DMS114 treated with DMSO at 0.1 percent for 48 hours (cell line): ENCODE results near the gene TRO.

Experiments used
- DNase-seq: peaks from one replicate; lab custom pipeline; 2025; ENCODE audit not compliant: unreplicated experiment; lab: John Stamatoyannopoulos, UW

The TRO gene, protein sequence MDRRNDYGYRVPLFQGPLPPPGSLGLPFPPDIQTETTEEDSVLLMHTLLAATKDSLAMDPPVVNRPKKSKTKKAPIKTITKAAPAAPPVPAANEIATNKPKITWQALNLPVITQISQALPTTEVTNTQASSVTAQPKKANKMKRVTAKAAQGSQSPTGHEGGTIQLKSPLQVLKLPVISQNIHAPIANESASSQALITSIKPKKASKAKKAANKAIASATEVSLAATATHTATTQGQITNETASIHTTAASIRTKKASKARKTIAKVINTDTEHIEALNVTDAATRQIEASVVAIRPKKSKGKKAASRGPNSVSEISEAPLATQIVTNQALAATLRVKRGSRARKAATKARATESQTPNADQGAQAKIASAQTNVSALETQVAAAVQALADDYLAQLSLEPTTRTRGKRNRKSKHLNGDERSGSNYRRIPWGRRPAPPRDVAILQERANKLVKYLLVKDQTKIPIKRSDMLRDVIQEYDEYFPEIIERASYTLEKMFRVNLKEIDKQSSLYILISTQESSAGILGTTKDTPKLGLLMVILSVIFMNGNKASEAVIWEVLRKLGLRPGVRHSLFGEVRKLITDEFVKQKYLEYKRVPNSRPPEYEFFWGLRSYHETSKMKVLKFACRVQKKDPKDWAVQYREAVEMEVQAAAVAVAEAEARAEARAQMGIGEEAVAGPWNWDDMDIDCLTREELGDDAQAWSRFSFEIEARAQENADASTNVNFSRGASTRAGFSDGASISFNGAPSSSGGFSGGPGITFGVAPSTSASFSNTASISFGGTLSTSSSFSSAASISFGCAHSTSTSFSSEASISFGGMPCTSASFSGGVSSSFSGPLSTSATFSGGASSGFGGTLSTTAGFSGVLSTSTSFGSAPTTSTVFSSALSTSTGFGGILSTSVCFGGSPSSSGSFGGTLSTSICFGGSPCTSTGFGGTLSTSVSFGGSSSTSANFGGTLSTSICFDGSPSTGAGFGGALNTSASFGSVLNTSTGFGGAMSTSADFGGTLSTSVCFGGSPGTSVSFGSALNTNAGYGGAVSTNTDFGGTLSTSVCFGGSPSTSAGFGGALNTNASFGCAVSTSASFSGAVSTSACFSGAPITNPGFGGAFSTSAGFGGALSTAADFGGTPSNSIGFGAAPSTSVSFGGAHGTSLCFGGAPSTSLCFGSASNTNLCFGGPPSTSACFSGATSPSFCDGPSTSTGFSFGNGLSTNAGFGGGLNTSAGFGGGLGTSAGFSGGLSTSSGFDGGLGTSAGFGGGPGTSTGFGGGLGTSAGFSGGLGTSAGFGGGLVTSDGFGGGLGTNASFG (N-terminal part only)

GRCh38 chrX:54920610-54921426, at the start of gene TRO:
TSS of gene TRO (plus strand) at chrX:54920824. CDS start at chrX:54922247, 1,423 bp downstream.
- peak; percentile 56 for DNase-seq

- DNase-seq = no peak
Observed at GRCh38 chrX:54885740-54886139, 34.9 kb upstream of the TRO start.

DNA sequence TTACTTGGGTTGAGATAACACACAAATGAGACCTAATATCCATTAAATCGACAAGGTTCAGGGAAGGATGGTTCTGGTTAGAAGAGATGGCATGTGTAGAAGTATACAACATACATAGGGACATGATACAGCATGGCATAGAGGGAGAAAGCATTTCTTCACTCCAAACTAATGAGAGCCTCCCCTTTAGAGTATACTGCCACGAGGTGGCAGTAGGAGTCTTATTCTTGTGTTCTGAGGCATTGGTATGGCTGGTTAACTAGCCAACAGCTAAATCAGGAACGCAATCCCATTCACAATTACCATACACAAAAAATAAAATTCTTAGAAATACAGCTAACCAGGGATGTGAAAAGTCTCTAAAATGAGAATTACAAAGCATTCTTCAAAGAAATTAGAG, 29.1 kb upstream of the TRO start:
- DNase-seq = peak; percentile 27

DNA sequence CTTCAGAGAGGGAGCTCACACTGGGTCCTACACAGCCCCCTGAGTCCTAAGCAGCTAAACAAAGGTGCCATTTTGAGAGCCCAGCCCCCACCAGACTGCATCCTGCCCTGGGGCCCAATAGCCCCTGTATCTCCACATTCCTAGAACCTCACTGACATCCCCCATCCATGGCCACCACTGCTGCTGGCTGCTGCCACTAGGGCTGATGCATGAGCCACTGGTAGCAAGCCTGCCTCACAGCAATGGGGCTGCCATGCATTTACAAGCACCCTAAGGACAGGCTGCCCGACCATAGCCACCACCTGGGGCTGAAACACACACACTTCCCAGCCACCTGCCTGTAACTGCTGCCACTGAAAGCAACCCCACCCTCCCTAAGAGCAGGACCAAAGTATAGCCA, 26.5 kb upstream of the TRO start:
- DNase-seq = no peak

GRCh38 chrX:54909941-54910340, 10.7 kb upstream of the TRO start:
- DNase-seq = no peak

- DNase-seq = peak; percentile 69
Observed at GRCh38 chrX:54921427-54922021, 900 bp downstream of the TRO start.

GRCh38 chrX:54922547-54922946, 1.9 kb downstream of the TRO start:
- no peak for DNase-seq

DNA sequence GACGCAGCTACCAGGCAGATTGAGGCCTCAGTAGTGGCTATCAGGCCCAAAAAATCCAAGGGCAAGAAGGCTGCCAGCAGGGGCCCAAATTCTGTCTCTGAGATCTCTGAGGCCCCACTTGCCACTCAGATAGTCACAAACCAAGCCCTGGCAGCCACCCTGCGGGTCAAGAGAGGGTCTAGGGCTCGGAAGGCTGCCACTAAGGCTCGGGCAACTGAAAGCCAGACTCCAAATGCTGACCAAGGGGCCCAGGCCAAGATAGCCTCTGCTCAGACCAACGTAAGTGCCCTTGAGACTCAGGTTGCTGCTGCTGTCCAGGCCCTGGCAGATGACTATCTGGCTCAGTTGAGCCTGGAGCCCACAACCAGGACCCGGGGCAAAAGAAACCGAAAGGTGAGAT, 2.8 kb downstream of the TRO start:
- DNase-seq = no peak

- no peak for DNase-seq
Observed at GRCh38 chrX:54926978-54927377, 6.4 kb downstream of the TRO start.

- DNase-seq = no peak
Observed at GRCh38 chrX:54928876-54929275, 8.3 kb downstream of the TRO start.

- no peak for DNase-seq
Observed at GRCh38 chrX:54930291-54931049, 9.8 kb downstream of the TRO start.

- no peak for DNase-seq
Observed at GRCh38 chrX:54931107-54931506, 10.5 kb downstream of the TRO start.

- DNase-seq = no peak
Observed at GRCh38 chrX:54933150-54933826, 12.7 kb downstream of the TRO start.

DNA sequence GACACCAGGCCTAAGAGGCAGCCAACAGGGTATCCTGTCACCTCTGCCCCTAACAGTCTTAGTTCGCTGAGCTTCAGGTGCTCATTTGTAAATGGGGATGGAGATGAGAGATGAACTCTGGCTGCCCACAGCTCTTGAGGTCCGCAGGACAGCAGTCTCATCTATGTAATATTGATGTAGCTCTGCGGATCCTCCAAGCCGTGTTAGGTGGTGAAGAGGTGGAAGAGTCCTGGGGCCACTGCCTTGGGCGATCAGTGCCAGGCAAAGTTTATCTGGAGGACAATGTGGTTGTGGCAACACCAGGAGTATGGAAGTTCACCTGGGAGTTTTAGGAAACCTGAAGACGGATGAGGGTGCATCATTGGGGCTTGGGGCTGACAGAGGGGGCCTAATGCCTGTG, 13.4 kb downstream of the TRO start:
- no peak for DNase-seq

- DNase-seq = no peak
Observed at GRCh38 chrX:54934890-54935289, 14.3 kb downstream of the TRO start.

DNA sequence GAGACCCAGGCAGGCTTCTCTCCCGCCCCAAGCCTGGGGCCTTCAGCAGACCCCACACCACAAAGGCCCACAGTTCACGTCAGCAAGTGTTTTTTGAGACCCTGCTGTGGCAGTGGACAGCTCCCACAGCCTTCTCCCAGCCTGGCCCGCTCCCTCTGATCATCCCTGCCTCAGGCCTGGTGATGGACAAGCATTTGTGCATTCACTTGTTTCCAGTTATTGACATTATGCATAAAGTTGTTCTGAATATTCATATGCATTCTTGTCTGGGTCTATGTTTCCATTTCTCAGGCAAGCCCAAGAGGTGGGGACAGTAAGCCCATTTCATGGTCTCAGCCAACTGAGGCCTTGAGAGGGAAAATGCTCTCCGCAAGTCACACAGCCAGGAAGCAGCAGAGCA, 14.7 kb downstream of the TRO start:
- DNase-seq = no peak

- no peak for DNase-seq
Observed at GRCh38 chrX:54937416-54937815, 16.8 kb downstream of the TRO start.

GRCh38 chrX:54944816-54945215, 24.2 kb downstream of the TRO start:
- no peak for DNase-seq

DNA sequence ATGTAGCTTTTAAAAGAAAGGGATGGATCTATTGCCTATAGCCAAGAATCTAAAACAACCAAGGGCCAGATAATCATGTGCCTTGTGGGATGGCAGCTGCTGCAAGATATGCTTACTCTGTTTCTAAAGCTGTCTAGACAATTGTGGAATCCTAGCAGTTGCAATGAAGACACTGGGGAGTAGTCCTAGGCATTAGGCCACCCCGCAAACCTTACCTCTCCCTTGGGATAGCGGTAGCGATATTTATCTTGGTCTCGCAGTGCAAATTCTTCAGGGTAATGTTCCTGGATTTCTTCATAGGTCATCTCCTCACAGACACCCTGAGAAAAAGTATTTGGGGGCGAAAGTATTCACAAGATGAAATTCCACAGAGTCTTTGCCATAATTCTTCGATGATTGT, 24.6 kb downstream of the TRO start:
- DNase-seq = no peak
